Dedifferentiated amniotic fluid mesenchymal stem cell (primary cell): ENCODE measurements around the gene TBC1D22B.

ENCODE experiments used
- DNase-seq: peaks from one replicate; pipeline ENCODE4 v3.0.0-alpha.2; 2016; ENCODE audit errors: extremely low spot score

Gene TBC1D22B, protein sequence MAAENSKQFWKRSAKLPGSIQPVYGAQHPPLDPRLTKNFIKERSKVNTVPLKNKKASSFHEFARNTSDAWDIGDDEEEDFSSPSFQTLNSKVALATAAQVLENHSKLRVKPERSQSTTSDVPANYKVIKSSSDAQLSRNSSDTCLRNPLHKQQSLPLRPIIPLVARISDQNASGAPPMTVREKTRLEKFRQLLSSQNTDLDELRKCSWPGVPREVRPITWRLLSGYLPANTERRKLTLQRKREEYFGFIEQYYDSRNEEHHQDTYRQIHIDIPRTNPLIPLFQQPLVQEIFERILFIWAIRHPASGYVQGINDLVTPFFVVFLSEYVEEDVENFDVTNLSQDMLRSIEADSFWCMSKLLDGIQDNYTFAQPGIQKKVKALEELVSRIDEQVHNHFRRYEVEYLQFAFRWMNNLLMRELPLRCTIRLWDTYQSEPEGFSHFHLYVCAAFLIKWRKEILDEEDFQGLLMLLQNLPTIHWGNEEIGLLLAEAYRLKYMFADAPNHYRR

DNA sequence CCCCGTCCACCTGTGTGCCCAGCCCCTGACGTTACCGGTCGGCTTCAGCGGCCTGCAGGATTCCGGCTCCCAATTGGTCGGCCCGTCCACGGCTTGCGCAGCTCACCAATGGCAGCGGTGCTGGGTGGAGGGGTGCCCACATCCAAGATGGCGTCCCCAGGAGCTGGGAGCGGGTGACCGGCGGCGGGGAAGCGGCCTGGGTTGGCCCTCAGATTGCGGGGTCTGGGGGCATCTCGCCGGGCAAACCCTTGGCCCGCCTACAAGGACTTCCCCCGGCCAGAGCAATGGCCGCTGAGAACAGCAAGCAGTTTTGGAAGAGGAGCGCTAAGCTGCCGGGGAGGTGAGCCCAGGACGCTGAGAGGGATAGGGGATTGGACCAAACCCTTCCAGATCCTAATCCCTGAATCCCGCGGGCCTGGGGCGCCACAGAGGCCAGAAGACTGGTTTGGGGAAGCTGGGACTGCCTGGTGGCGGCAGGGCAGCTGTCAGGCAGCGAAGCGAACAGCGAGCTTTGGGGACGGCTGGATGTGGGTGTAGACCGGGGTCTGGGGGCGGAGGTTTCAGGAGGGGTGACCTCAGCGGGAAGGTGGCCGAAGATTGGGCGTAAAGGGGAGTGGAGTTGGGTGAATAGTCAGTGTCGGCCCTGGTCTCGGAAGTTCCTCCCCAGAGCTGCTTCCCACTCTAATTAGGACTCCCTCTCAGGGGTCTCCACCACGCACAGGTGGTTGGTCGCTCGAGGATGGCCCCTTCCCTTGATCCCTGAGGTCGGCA lies at the start of gene TBC1D22B, which contains the start of gene TMEM217:
TBC1D22B (plus strand) TSS at position 139 of the 771 bp plus-strand sequence; CDS start at position 285, 146 bp downstream.
TMEM217 (minus strand) TSS at position 511 of the 771 bp plus-strand sequence. CDS start 39,114 bp downstream, outside the sequence.
- DNase-seq: peak; percentile 94

DNA sequence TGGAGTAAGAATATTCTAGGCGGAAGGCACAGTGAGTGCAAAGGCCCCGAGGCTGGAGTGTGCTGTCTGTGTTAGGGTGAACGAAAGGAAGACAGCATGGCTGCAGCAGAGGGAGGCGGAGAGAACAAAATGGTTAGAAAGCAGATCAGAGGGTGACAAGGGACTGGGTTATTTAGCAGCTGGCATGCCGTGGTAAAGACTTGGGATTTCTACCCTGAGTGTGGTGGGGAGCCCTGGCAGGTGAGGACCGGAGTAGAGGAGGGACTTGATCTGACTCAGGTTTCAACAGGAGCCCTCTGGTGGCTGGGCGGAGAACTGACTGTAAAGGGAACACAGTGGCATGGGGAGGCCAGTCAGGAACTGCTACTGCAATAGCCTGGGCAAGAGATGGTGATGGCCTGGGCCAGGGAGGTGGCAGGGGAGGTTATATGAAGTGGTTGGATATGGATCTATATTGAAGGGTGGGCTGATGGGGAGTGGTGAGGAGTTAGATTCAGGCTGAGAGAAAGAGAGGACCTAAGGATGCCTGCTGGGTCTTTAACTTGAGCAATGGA lies 49.6 kb upstream of the TBC1D22B start:
- DNase-seq: peak; percentile 61

DNA sequence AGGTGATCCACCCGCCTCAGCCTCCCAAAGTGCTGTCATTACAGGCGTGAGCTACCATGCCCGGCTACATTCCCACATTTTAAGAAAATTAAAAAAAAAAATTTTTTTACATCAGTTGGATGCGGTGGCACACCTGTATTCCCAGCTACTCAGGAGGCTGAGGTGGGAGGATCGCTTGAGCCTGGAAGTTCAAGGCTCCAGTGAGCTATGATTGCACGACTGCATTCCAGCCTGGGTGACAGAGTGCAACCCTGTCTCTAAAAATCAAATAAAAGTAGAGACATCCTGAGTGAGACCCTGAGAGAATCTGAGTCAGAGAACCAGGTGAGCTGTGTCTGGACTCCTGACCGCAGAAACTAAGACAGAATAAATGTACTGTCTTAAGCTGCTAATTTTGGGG lies 48.8 kb upstream of the TBC1D22B start:
- no peak for DNase-seq

DNA sequence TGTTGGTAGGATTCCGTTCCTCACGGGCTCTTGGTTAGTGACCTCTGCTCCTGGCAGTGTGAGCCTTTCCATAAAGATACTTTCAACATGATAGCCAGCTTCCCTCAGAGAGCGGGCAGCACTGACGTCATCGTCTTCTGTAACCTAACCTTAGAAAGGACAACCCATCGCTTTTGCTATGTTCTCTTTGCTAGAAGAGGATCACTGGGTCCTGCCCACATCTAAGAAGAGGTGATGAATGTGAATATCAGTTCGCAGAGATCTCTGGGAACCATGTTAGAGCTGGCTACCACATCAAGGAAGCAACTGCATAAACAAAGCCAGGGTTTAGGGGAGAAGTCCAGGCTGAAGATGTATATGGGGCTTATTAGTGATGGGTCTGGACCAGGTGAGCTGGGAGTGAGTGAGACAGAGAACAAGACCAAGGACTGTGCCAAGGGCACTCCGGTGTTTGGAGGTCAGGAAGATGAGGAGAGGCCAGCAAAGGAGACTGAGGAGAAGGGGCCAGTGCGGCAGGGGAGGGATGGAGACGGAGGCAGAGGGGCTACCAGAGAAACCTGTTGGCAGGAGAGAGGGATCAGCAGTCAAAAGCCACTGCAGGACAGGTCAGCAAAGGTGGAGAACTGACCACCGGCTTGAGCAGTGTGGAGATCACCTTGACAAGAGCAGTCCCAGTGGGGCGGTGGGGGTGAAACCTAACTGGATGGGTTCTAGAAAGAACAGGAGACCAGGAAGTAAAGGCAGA lies 47.9 kb upstream of the TBC1D22B start:
- DNase-seq: no peak

DNA sequence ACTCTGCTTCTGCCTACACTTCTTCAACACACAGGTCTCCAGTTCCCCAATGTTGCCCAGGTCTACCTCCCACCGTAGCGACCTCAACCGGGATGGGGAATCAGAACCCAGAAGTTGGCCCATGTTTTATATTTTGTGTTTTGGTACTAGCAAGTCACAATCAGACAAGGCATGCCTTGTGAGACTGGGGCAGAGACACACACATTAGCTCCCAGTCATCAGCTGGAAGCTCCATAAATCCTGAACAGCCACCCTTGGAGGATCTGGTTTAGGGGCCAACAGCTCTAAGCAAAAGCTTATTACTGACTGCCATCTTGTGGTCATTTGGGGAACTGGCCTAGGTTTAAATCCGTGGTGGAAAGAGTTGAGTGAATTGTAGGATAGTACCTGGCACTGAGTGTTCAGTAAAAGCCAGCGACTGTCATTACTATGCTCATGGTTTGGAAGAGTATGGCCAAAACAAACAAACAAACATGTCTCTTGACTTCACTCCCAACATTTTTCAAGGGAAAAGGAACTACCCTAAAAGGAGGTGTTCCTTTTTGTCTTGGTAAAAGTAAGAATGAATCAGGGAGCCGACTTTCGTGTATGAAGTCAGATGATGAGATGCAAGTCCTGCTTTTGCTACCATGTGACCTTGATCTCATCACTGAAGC lies 47.1 kb upstream of the TBC1D22B start:
- peak; percentile 86 for DNase-seq

DNA sequence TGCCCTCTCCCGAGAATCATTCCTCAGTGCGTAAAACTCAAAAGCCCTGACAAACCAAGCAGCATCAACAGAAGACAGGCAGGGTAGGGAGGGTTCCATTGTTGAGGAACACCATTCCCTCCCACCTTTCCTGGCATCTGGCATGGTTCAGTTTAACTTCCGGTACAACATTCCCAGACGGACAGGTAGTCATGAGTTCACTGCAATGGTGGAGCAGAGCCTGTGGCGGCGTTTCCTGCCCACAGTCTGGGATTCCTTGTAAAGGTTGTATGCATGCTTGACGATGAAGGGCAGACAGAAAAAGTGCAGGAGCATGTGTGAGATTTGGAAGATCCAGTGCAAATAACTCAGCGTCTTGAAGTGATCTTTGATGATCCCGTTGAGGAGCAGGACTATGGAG lies 45.3 kb upstream of the TBC1D22B start:
- DNase-seq: no peak

DNA sequence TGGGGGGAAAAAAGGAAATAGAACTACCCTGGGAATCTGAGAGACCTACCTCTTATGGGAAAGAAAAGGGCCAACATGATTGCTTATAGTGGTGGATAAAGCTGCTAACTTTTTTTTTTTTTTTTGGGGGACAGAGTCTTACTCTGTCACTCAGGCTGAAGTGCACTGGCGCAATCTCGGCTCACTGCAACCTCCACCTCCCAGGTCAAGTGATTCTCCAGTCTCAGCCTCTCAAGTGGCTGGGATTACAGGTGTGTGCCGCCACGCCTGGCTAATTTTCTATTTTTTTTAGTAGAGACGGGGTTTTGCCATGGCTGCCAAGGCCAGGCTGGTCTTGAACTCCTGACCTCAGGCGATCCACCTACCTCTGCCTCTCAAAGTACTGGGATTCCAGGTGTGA lies 39.5 kb upstream of the TBC1D22B start:
- no peak for DNase-seq

DNA sequence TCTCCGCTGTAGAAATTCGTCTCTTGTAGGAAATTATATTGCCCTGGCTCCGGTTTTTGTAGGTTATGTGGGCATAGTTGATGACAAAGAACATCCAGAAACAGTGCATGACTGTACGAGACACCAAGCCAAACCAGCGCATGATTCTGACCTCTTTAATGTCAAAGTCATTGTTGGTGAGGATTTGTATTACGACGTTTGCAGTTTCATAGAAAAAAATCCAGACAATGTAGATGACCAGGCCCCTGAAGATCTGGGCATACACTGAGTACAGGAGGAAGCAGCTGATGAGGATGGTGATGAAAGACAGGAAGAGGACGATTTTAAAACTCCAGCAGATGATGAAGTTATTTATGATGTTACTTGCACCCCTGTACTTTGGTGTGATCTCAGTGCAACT lies 39.1 kb upstream of the TBC1D22B start:
- no peak for DNase-seq

DNA sequence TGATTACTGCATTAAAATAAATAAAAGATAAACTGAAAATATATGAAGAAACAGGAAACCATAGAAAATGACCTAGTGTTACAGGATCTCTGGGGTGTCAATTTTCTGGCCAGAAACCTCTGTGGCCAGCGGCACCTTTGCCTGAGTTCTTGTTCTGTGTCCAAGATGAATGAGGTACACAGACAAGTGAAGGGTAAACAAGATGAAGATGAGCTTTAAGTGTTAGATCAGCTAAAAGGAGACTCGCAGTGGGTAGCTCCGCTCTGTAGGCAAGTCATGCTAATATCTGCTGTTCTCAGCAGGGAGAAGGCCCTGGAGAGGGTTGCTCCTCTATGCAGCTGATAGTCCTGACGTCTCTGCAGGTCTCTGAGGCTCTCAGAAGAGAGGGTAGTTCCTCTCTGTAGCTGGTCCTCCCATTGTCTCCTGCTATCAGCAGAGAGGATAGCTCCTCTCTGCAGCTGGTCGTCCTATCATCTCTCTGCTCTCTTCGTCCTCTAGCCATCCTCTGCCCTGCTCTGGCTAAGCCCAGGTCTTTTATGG lies 35.9 kb upstream of the TBC1D22B start:
- no peak for DNase-seq

DNA sequence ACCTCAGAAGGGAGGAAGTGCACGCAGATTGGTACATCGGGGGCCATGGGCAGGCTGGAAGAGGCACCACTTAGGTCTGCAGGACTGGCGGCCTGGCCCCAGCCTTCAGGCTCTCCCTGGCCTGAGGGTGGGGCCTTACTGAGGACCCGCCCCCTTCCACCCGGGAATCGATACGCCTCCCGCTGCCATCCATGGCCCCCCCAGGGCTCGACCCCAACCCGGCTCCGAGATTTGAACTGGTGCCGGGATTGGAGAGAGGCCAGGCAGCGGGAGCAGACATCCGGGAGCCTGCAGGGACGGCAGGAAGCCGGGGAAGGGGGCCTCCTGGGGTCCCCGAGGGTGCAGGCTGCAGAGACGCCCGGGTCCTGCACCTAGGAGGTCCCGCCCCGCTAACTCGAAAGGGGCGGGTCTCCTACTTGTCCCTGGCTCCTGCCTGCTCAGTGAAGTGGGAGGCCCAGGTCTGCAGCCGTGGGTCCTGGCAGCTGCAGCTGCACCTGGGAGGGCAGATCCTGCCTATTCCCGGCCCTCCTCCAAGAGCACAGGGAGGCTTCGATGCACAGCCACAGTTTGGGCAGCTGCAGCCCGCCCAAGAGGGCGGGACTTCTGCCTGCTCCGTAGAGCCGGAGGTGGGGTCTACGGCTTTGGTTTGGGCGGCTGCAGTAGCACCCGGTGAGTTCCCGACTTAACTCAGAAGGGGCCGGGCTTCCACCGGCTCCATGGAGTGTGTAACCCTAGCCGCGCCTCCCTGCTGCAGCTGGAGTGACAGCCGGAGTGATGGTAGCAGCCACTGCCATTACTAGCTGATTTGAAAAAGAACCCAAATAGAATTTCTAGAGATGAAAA lies 35.2 kb upstream of the TBC1D22B start:
- DNase-seq: peak; percentile 33

DNA sequence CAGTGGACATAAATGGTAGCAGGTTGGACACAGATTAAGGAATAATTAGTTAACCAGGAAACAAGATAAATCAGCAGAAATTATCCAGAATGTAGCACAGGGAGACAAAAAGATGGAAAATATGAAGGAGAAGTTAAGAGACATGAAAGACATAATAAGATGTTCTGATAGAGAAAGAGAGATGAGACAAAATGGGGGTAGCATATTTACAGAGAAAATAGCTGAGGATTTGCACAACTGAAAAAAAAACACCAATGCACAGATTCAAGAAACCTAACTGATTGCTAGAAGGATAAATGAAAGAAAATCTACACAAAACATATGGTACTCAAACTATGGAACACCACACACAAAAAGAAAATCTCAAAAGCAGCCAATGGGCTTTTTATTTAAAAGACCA lies 34.6 kb upstream of the TBC1D22B start:
- DNase-seq: no peak

DNA sequence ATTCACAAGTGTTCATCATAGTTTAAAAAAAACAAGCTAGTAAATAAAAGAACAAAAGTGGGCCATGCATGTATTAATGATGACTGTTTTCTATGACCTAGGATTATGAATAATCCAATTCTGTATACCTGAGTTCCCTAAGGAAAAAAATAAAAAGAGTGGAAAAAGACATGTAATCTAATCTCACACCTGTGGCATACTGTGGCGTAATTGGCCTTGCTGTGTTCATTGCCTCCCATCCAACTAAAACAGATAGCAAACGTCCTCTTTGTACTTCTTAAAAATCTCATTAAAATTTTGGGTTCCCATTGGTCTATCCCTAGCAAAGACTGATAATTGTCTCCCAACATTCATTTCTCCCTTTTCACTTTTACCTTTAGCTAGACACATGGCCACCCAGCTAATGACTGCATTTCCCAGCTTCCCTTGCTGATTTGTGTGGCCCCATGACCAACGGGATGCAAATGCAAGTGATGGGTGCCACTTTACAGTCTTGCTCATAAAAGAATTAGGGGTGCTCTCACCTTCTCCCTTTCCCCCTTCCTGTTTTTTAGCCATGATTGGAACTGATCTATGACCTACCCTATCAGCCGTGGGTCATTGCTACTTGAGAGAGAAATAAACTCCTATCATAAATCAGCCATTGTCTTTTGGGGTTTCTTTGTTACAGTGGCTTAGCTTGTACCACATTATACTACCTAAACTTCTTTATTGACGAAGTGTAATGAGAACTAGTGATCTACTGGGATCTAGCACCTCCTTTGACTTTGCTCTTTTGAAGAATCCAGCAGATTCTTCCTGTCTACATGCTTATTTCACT lies 32.0 kb upstream of the TBC1D22B start:
- no peak for DNase-seq

DNA sequence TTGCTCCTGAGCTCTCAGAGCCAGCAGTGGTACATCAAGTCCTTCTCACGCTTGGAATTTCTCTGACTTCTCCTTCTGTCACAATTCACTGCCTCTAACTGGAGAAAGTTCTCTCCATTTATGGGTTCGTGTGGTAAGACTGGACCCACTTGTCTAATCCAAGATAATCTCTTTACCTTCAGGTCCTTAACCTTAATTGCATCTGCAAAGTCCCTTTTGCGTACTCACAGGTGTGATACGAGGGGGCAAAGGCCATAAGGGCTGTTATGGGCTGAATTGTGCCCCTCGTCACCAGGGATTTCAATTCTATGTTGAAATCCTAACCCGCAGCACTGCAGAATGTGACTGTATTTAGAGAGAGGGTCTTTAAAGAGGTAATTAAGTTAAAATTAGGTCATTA lies 27.5 kb upstream of the TBC1D22B start:
- DNase-seq: no peak

DNA sequence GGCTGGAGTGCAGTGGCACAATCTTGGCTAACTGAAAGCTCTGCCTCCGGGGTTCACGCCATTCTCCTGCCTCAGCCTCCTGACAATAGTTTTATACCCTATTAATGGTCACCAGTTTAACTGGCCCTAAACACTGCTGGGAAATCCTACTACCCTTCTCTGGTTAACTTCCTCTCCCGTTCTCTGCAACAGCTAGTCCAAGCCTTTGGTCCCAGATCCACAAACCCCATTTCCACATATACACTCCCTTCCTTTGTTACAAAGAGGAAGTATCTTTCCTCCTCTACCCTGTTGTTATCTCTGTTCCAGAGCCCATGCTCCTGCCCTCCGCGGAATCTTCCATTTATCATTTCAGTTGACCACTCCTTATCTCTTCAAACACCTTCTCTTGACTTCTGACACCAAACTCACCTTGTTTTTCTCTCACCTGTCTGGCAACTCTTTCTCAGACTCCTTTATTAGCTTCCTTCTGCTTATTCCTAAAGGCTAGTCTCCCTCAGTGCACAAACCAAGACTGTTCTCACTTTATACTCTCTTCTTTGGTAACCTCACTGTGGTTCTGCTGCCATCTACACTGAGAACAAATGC lies 25.0 kb upstream of the TBC1D22B start:
- no peak for DNase-seq

DNA sequence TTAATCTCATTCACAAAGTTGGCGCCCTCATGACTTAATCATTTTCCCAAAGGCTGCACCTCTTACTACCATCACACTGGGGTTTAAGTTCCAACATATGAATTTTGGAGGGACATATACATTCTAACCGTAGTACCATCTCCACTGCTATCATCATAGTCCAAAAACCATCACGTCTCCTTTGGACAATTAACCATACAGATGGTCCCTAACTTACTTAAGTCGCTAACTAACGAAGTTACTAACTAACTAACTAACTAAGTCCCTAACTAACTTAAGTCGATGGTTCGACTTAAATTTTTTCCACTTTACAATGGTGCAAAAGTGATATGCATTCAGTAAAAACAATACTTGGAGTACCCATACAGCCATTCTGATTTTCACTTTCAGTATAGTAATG lies 24.0 kb upstream of the TBC1D22B start:
- no peak for DNase-seq

DNA sequence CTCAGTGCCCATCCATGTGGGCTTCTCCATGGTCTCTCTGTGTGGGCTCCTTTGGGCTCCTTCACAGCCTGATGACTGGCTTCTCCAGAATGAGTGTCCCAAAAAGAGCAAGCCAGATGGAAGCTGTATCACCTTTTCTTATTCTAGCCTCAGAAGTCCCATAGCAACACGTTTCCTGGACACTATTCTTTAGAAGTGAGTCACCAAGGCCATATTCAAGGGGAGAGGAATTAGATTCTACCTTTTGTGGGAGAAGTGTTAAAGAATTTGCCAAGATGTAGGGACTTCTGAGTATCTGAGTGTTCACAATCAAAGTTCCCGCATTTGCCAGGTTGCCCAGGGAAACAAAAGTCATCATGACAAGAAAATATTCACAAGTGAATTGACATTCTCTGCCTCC lies 20.7 kb upstream of the TBC1D22B start:
- DNase-seq: no peak

DNA sequence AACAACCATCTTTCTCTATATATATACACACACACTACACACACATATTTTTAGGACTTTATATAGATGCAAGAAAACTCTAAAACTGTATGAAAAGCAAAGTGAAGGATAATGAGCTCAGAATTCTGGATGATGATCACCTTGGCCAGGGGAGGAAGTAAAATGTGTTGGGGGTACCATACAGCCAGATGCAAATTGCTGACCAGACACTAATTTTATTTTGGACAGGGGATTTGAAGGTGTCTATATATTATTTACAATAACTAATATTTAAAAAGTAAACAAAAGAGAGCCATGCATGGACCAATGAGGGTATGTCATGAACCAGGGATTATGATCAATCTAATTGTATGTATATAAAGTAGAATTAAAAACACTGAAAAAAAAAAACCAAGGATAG lies 19.8 kb upstream of the TBC1D22B start:
- no peak for DNase-seq

DNA sequence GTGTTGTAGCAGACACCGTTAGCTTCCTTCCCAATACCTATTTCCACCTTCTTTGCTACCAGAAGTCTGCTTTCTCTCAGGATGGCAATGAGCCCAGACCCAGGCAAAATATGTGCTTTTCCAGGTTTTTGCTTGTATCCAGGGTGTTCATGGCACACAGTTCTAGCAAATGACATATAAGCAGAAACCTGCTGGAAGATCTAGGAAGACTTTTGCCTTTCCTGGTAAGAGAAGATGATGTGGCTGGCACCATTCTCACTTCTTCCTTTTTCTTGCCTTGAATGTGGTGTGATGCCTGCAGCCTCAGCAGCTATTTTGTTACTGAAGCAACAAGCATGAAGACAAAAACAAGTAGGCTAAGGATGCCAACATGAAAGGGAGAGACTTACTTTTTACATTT lies 19.2 kb upstream of the TBC1D22B start:
- no peak for DNase-seq

DNA sequence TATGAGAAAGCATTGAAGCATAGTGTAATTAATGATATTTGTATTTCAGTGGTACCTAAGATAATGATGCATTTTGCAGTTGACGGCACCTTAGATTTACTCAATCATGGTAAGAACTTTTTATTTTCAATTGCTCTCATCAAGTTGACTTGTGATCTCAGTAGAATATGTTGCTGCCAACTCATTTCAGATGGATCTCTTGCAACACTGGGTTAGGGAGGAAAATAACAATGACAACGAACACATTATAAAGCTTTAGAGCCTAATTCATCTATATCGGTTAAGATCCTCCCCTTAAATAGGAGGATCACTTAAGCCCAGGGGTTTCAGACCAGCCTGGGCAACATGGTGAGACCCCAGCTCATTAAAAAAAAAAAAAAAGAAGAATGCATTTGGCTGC lies 18.0 kb upstream of the TBC1D22B start:
- no peak for DNase-seq
